ENCODE data around the gene SESN2.
A peak's percentile ranks its signal among the peaks of the same experiment; 100 is the strongest.

SESN2 gene, protein sequence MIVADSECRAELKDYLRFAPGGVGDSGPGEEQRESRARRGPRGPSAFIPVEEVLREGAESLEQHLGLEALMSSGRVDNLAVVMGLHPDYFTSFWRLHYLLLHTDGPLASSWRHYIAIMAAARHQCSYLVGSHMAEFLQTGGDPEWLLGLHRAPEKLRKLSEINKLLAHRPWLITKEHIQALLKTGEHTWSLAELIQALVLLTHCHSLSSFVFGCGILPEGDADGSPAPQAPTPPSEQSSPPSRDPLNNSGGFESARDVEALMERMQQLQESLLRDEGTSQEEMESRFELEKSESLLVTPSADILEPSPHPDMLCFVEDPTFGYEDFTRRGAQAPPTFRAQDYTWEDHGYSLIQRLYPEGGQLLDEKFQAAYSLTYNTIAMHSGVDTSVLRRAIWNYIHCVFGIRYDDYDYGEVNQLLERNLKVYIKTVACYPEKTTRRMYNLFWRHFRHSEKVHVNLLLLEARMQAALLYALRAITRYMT

GRCh38 chr1:28259252-28259933 lies at the start of gene SESN2:
Gene SESN2 (plus strand): TSS chr1:28259518. CDS start chr1:28259848, 330 bp downstream.
- peak; percentile 98 for DNase-seq (ENCODE audit: low read depth)

GRCh38 chr1:28209700-28210099 lies 49.6 kb upstream of the SESN2 start:
- DNase-seq (ENCODE audit: low read depth) = no peak

DNA sequence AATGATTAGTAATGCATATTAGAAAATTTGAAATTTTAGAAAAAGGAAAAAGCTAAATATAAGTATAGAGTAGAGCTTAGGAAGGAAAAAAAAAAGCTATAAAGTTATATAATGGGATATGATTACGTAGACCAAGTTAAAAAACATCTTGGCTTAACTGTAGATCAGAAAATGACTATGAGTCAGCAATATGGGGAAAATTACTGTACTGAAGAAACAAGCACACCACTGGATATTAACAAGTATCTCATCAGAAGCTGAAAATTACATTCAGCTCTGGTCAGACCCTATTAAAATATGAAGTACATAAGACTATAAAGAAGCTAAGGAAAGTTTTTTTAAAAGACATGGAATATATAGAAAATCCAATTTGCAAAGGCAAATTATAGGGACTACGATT lies 46.0 kb upstream of the SESN2 start:
- DNase-seq (ENCODE audit: low read depth) = no peak

GRCh38 chr1:28229089-28229488 lies 30.2 kb upstream of the SESN2 start:
- DNase-seq (ENCODE audit: low read depth) = no peak

GRCh38 chr1:28229996-28230395 lies 29.3 kb upstream of the SESN2 start:
- no peak for DNase-seq (ENCODE audit: low read depth)

GRCh38 chr1:28232558-28233263 lies 26.6 kb upstream of the SESN2 start, which contains the start of gene DNAJC8:
Gene DNAJC8 (minus strand): TSS chr1:28233029. CDS start chr1:28232998, 31 bp downstream.
- DNase-seq (ENCODE audit: low read depth) = peak; percentile 92

GRCh38 chr1:28233264-28233606 lies 26.1 kb upstream of the SESN2 start:
- DNase-seq (ENCODE audit: low read depth) = no peak

DNA sequence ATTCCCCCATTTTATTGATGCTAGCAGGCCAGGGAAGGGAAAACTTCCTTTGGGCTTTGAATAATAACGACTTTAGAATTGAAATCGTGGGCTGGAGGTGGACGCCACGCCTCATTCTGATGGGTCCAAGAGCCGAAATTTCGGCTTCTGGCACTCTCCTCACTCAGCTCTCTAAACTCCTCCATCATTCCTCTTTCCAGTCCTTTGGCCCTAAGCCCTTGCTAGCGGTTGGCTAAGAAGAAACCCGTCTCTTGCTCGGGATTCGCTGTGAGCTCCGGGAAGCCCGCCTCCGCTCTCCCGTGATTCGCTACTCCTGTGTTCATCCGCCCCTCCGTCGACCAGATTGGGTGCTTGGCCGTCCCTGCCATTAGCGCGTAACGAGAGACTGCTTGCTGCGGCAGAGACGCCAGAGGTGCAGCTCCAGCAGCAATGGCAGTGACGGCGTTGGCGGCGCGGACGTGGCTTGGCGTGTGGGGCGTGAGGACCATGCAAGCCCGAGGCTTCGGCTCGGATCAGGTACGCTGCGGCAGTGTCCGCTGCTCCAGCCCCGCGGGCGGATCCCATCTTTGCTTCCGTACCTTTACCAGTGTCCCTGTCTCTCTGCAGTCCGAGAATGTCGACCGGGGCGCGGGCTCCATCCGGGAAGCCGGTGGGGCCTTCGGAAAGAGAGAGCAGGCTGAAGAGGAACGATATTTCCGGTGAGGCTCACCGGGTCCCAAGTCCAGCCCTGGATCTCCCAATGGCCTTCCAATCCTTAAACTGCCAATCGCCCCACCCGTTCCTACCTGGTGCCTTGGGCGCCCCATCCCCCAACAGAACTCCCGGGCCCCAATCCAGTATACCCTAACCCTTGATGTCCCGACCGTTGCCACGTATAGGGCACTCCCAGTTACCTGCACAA lies 23.3 kb upstream of the SESN2 start, which contains the start of gene ATP5IF1:
ATP5IF1 (plus strand) TSS at position 370 of the 901 bp plus-strand sequence; CDS start at position 430, 60 bp downstream.
- DNase-seq (ENCODE audit: low read depth) = peak; percentile 92

DNA sequence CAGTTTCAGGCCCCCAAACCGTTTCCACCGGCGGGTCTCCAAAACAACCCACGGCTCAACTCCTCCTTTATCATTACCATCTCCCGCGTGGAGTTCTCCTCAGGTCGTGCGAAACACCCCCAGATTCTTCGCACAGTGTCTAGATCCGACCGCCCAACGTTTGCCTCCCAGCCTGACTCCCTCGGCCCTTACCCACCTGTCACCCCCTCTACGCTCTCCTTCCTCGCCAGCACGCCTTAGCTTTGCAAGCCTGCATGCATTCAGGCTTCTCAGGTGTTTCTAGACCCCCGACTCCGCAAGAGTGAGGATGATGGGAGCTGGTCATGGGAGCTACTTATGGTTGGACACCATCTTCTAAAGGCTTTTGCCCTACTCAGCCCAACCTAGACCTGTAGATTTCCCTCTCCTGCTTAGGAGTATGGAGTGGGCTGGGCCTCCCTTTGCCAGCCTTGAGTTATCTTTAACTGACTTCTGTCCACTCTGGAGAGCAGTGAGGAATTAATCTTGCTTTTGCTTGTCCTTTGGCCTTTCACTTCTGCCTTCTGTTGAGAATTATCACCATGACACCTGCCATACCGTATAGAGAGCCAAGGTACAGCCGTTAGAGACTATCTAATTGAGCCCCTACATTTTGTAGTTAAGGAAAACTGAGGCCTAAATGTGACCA lies 22.5 kb upstream of the SESN2 start:
- no peak for DNase-seq (ENCODE audit: low read depth)

DNA sequence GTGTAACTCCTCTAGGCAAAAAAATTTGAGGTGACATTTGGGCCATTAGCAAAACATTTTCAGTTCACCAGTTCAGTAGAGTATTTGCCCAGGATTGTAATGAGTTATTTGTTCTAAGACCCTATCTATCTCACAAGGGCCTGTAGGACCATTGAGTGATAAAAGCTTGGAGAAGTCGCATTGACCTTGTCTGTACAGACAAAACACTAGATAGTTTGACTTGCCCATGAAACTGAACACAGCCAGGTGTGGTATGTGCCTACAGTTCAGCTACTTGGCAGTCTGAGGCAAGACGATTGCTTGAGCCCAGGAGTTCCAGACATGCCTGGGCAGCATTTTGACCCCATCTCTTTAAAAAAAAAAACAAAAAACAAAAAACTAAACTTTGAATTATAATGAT lies 20.3 kb upstream of the SESN2 start:
- no peak for DNase-seq (ENCODE audit: low read depth)

DNA sequence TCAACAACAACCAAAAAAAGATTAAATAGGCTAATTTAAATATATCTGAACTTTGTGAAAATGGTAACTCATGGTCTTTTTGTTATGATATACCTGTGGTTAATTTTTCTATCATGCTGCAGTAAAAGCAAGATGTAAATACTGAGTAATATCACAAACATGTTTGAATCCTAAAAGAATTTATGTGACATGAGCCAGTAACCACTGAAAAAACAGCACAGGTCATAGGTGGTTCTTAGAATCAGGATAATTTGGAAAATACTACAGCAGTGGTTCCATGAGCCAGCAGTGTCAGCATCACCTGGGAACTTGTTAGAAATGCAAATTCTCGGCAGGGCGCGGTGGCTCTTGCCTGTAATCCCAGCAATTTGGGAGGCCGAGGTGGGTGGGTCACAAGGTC lies 19.3 kb upstream of the SESN2 start:
- DNase-seq (ENCODE audit: low read depth) = no peak

DNA sequence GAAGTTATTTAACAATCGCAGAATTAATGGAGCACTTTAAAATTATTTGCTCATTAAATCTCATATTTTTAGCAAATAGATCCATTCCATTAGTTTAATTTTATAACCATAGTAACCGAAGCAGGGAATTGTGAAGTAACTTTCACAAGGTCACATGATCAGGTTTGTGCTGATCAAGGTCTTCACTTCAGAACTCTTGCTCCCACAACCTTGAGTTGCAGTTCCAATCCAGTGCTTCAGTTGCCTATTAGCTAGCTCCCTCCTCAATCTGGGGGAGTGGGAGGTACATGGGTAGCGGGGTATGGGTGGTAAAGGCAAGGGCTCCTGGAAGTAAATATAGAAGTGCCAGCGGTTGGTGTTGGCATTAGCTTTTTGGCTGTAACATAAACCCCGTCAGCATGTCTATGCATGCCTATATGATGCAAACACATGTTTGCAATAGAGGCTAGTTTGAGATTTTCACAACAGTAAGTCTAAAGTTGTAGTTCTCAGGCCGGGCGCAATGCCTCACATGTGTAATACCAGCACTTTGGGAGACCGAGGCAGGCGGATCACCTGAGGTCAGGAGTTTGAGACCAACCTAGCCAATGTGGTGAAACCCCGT lies 17.6 kb upstream of the SESN2 start:
- no peak for DNase-seq (ENCODE audit: low read depth)

DNA sequence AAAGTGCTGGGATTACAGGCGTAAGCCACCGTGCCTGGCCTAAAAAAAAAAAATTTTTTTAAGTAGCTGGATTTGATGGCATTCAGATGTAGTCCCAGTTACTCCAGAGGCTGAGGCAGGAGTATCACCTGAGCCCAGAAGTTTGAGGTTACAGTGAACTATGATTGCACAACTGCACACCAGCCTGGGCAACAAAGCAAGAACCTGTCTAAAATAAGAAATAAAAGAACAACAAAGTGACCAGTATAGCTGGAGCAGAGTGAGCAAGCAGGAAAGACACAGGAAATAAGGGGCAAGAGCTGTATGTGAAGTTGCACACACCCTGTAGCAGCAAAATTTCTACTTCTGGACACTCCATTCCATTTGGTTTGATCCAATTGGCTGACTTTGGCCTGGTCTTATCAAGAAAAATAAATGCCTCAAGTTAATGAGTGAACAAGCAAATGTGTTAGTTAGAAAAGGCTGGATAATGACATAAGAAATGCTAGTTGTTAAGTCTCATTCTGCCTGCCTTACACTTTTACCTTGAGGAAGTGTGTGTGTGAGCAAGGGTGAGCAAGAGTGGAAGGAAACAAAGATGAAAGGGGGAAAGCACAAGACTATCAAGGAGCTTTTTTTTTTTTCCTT lies 15.5 kb upstream of the SESN2 start:
- DNase-seq (ENCODE audit: low read depth) = no peak

DNA sequence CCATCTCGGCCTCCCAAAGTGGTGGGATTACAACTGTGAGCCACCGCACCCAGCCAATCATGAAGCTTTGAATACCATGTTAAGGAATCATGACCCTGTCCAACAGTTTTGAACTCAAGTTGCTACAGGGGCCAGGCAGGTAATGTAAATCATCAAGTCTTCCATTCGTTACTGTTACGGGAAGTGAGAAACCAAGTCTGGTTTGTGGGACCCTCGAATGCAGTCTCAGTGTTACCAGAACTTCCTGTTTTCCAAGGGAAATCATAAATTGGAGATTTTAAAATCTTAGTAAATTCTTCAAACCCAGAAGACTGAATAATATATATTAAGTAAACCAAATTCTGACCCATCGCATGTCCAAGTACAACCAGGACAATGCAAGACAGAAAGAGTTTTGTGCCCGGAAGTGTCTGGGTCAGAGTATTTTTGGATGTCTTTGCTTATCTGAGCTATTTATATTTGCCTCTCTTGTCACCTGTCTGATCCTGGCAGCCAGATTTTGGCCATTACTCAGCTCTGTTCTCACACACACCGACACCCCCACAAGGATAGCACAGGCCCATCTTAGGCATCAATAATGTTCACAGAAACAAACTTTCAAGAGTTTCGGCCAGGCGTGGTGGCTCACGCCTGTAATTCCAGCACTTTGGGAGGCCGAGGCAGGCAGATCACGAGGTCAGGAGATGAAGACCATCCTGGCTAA lies 14.6 kb upstream of the SESN2 start:
- DNase-seq (ENCODE audit: low read depth) = no peak

DNA sequence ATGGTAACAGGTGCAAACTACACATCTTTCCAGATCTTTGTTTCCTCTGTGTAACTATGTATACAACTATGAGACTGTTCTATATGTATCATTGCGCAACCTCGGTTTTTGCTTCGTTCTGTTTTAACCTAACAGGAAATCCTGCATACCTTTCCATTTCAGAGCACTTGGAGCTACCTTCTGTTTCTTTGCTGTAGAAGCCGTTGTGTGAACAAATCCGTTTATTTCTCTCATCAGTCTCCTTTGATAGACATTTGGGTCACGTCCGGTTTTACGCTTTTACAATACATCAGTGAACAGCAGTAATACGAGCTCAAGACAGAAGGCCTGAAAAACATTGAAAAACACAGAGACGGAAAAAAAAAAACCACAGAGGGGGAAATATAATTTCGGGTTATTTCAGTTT lies 12.9 kb upstream of the SESN2 start:
- peak; percentile 34 for DNase-seq (ENCODE audit: low read depth)

DNA sequence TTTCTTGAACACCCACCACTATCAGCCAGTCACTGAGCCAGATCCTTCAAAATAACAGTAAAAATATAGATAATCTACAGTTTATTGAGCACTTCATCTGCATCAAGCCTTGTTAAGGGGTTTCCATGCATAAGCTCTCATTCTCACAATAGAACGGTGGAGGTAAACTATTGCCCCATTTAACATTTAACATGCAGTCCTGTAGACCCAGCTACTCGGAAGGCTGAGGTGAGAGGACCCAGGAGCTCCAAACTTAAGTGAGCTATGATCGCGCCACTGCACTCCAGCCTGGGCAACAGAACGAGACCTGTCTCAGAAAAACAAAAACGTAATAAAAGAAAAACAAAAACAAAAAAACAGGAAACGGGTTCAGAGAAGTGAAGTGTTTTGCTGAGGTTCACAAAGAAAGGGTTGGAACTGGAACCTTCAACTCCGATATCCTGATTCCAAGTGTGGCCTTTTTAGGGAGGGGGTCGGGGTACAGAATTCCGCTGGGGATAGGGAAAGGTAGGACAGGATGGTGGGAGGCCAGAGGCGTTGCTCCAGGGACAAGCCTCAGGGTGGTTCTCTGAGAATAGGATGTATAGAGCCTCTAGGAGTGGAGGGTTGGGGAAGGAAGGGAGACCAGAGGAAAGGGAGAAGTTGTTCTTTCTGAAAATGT lies 11.6 kb upstream of the SESN2 start:
- no peak for DNase-seq (ENCODE audit: low read depth)

GRCh38 chr1:28248273-28249012 lies 10.9 kb upstream of the SESN2 start:
- peak; percentile 55 for DNase-seq (ENCODE audit: low read depth)

All from T-helper 22 cell (primary cell).